Ramos (cell line): Measurements from ENCODE around the gene TACR2.
"Not testable (repeated sequence)": the region's sequence is repeated elsewhere in the genome, so short reads cannot be mapped to it uniquely, and the experiment has no call there.

ENCODE experiments used
- in situ Hi-C: fragments of 300-500 bp; cut with MboI; formaldehyde crosslinking; loops from one replicate; pipeline ENCODE4 v1.14.3; 2022; ENCODE audit warnings: low sequenced_read_pairs; ENCODE audit not compliant: unreplicated experiment

TACR2 gene

GRCh38 chr10:69451209-69451783 lies 34.6 kb upstream of the TACR2 start, which contains the start of gene TSPAN15:
Gene TSPAN15 (plus strand): TSS chr10:69451465. CDS start chr10:69451595, 130 bp downstream.
- in situ Hi-C loops: no loop called here

- in situ Hi-C loops: not testable (repeated sequence)
Observed at GRCh38 chr10:69450395-69450794, 33.7 kb upstream of the TACR2 start.

- in situ Hi-C loops: no loop called here
Observed at GRCh38 chr10:69449841-69450240, 33.1 kb upstream of the TACR2 start.

GRCh38 chr10:69446650-69447151 lies 30.0 kb upstream of the TACR2 start:
- in situ Hi-C loops: no loop called here

GRCh38 chr10:69446229-69446628 lies 29.5 kb upstream of the TACR2 start:
- in situ Hi-C loops: no loop called here

- in situ Hi-C loops: no loop called here
Observed at GRCh38 chr10:69445041-69445440, 28.3 kb upstream of the TACR2 start.

GRCh38 chr10:69443354-69443753 lies 26.6 kb upstream of the TACR2 start:
- in situ Hi-C loops: no loop called here

GRCh38 chr10:69439813-69440506 lies 23.2 kb upstream of the TACR2 start:
- in situ Hi-C loops: no loop called here

- in situ Hi-C loops: no loop called here
Observed at GRCh38 chr10:69439350-69439739, 22.6 kb upstream of the TACR2 start.

GRCh38 chr10:69438536-69439349 lies 22.0 kb upstream of the TACR2 start:
- in situ Hi-C loops: no loop called here

- in situ Hi-C loops: no loop called here
Observed at GRCh38 chr10:69437321-69438259, 20.9 kb upstream of the TACR2 start.

GRCh38 chr10:69435966-69436520 lies 19.3 kb upstream of the TACR2 start:
- in situ Hi-C loops: no loop called here

- in situ Hi-C loops: no loop called here
Observed at GRCh38 chr10:69434926-69435325, 18.2 kb upstream of the TACR2 start.

- in situ Hi-C loops: no loop called here
Observed at GRCh38 chr10:69434169-69434568, 17.5 kb upstream of the TACR2 start.

- in situ Hi-C loops: no loop called here
Observed at GRCh38 chr10:69428165-69428564, 11.4 kb upstream of the TACR2 start.

- in situ Hi-C loops: no loop called here
Observed at GRCh38 chr10:69426376-69426727, 9.6 kb upstream of the TACR2 start.

- in situ Hi-C loops: no loop called here
Observed at GRCh38 chr10:69425511-69426298, 9.0 kb upstream of the TACR2 start.

GRCh38 chr10:69425041-69425440 lies 8.3 kb upstream of the TACR2 start:
- in situ Hi-C loops: no loop called here

- in situ Hi-C loops: no loop called here
Observed at GRCh38 chr10:69422676-69423075, 6.0 kb upstream of the TACR2 start.
